ENCODE data around the gene ZNF644.

ZNF644 gene

GRCh38 chr1:91024481-91025119 lies 2.8 kb upstream of the ZNF644 start:
- Histone ChIP-seq H3K36me3 (ENCODE audit: control insufficient read depth in 1 of 2, insufficient read depth in 2 of 2, low read length in 2 of 2) (no peaks in the 10 kb centered on the region), H3K9ac (ENCODE audit: low read depth in 1 of 2, low read length in 2 of 2) (no peak overlapping the region), H3K27ac (ENCODE audit: low read depth, low read length) (no peak overlapping the region), H3K9me3 (ENCODE audit: control insufficient read depth in 1 of 2, low read length in 2 of 2) (no peaks in the 10 kb centered on the region), H3K4me3 (ENCODE audit: low read depth in 1 of 2, low read length in 2 of 2) (no peak overlapping the region), H3K27me3 (ENCODE audit: control insufficient read depth in 1 of 2, insufficient read depth in 2 of 2, low read length in 2 of 2) (no peaks in the 10 kb centered on the region), H3K4me1 (ENCODE audit: control insufficient read depth in 1 of 2, insufficient read depth in 2 of 2, low read length in 2 of 2) (peaks cover 5 to 21% of the 10 kb centered on the region in 2 donors)

- Histone ChIP-seq H3K9ac (ENCODE audit: low read depth in 1 of 2, low read length in 2 of 2) (peak overlapping the region; percentile 60 to 97), H3K4me3 (ENCODE audit: low read depth in 1 of 2, low read length in 2 of 2) (peak overlapping the region; percentile 87 to 88), H3K27me3 (ENCODE audit: control insufficient read depth in 1 of 2, insufficient read depth in 2 of 2, low read length in 2 of 2) (no peaks in the 10 kb centered on the region), H3K27ac (ENCODE audit: low read depth, low read length) (peak overlapping the region; percentile 97), H3K4me1 (ENCODE audit: control insufficient read depth in 1 of 2, insufficient read depth in 2 of 2, low read length in 2 of 2) (peaks cover 5 to 37% of the 10 kb centered on the region in 2 donors), H3K9me3 (ENCODE audit: control insufficient read depth in 1 of 2, low read length in 2 of 2) (no peaks in the 10 kb centered on the region), H3K36me3 (ENCODE audit: control insufficient read depth in 1 of 2, insufficient read depth in 2 of 2, low read length in 2 of 2) (no peaks in the 10 kb centered on the region)
Observed at GRCh38 chr1:91022518-91022929, 689 bp upstream of the ZNF644 start.

DNA sequence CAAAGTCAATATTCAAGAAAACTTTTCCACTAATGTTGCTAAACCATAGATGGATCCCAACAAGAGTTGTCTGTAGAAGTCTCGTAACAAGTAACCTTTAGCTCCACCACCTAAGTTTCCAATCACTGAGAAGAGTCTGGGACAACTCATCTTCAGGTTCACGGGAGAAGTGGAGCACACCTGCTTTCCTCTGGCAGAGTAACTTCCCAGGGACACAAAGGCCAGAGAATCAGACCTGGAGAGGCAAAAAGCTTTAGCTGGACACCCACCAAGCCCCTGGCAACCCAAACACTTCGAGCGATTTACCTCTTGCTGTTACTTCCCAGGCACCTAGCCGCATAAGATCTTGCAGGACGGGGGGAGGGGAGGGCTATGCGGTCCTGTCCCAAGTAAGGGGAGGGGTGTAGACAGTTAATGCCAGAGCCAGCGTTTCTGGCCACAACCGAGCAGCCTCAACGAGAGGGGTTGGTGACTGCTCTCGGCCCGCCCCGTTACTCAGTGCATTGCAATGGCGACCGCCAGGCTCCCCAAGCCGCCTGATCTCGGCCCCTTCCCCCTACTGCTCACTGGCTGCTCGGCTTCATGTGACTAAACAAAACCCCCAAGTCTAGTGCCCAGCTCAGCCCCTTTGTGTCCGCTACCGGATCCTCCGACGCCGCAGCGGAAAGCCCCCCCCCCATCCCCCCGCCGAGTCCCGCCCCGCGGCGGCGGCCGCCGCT lies 709 bp downstream of the ZNF644 start:
- H3K4me1 ChIP-seq (ENCODE audit: control insufficient read depth in 1 of 2, insufficient read depth in 2 of 2, low read length in 2 of 2): peaks cover 5 to 37% of the 10 kb centered on the region in 2 donors
- no peaks in the 10 kb centered on the region for H3K36me3 ChIP-seq (ENCODE audit: control insufficient read depth in 1 of 2, insufficient read depth in 2 of 2, low read length in 2 of 2)
- no peaks in the 10 kb centered on the region for H3K27me3 ChIP-seq (ENCODE audit: control insufficient read depth in 1 of 2, insufficient read depth in 2 of 2, low read length in 2 of 2)
- peak overlapping the region; percentile 60 to 76 for H3K9ac ChIP-seq (ENCODE audit: low read depth in 1 of 2, low read length in 2 of 2)
- H3K27ac ChIP-seq (ENCODE audit: low read depth, low read length): peak overlapping the region; percentile 97
- peak overlapping the region; percentile 87 to 88 for H3K4me3 ChIP-seq (ENCODE audit: low read depth in 1 of 2, low read length in 2 of 2)
- H3K9me3 ChIP-seq (ENCODE audit: control insufficient read depth in 1 of 2, low read length in 2 of 2): no peaks in the 10 kb centered on the region

DNA sequence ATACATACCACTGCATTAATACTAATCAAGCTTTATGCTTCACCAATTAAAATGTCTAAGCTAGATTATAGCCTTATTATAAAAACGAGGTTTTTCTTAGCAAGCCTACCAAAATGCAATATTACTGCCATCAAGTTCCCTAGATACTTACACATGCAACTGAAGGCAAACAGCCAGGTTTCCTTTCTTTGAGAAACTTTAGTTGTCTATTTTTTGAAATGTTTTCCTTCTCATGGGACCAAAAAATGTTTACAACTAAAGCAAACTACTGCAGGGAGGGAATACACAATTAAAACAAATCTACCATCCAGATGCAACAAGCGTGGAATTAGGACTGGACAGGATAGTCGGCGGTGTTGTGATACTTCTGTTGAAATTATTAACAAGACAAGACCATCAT lies 1.3 kb downstream of the ZNF644 start:
- H3K9ac ChIP-seq (ENCODE audit: low read depth in 1 of 2, low read length in 2 of 2): peak overlapping the region; percentile 11 to 60
- no peak overlapping the region for H3K27ac ChIP-seq (ENCODE audit: low read depth, low read length)
- H3K9me3 ChIP-seq (ENCODE audit: control insufficient read depth in 1 of 2, low read length in 2 of 2): no peaks in the 10 kb centered on the region
- H3K27me3 ChIP-seq (ENCODE audit: control insufficient read depth in 1 of 2, insufficient read depth in 2 of 2, low read length in 2 of 2): no peaks in the 10 kb centered on the region
- peak overlapping the region; percentile 87 to 88 for H3K4me3 ChIP-seq (ENCODE audit: low read depth in 1 of 2, low read length in 2 of 2)
- no peaks in the 10 kb centered on the region for H3K36me3 ChIP-seq (ENCODE audit: control insufficient read depth in 1 of 2, insufficient read depth in 2 of 2, low read length in 2 of 2)
- peaks cover 5 to 37% of the 10 kb centered on the region in 2 donors for H3K4me1 ChIP-seq (ENCODE audit: control insufficient read depth in 1 of 2, insufficient read depth in 2 of 2, low read length in 2 of 2)

GRCh38 chr1:91018006-91018405 lies 3.8 kb downstream of the ZNF644 start:
- Histone ChIP-seq H3K27ac (ENCODE audit: low read depth, low read length) (no peak overlapping the region), H3K27me3 (ENCODE audit: control insufficient read depth in 1 of 2, insufficient read depth in 2 of 2, low read length in 2 of 2) (no peaks in the 10 kb centered on the region), H3K9ac (ENCODE audit: low read depth in 1 of 2, low read length in 2 of 2) (no peak overlapping the region), H3K4me1 (ENCODE audit: control insufficient read depth in 1 of 2, insufficient read depth in 2 of 2, low read length in 2 of 2) (peaks cover 5 to 37% of the 10 kb centered on the region in 2 donors), H3K4me3 (ENCODE audit: low read depth in 1 of 2, low read length in 2 of 2) (no peak overlapping the region), H3K36me3 (ENCODE audit: control insufficient read depth in 1 of 2, insufficient read depth in 2 of 2, low read length in 2 of 2) (no peaks in the 10 kb centered on the region), H3K9me3 (ENCODE audit: control insufficient read depth in 1 of 2, low read length in 2 of 2) (no peaks in the 10 kb centered on the region)

DNA sequence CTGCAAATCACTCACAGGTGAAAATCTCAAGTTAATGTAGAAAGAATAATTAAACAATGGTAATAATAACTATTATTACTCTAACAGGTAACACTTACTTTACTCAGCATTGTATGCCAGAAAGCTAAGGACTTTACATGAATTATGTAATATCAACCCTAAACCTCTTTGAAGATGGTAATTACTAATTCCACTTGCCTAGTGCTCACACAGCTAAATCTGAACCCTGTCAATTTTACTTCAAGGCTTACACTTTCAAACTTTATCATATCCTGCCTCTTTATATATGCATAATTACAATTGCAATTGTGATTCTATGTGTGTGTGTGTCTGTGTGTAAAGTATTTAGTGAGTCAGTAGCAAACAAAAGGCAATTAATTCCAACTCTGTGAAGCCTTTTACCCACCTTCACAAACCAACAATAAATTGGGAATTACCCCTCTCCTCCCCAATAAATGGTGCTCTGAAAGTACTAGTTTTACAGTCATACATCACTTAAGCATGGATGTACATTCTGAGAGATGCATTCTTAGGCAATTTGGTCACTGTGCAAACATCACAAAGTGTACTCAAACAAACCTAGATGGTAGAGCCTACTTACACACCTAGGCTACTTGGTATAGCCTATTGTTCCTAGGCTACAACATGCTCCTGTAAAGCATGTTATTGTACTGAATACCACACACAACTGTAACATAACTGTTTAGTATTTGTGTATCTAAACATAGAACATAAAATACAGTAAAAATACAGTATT lies 5.9 kb downstream of the ZNF644 start:
- no peaks in the 10 kb centered on the region for H3K36me3 ChIP-seq (ENCODE audit: control insufficient read depth in 1 of 2, insufficient read depth in 2 of 2, low read length in 2 of 2)
- H3K27me3 ChIP-seq (ENCODE audit: control insufficient read depth in 1 of 2, insufficient read depth in 2 of 2, low read length in 2 of 2): no peaks in the 10 kb centered on the region
- no peaks in the 10 kb centered on the region for H3K9me3 ChIP-seq (ENCODE audit: control insufficient read depth in 1 of 2, low read length in 2 of 2)
- H3K4me1 ChIP-seq (ENCODE audit: control insufficient read depth in 1 of 2, insufficient read depth in 2 of 2, low read length in 2 of 2): peaks cover 0 to 33% of the 10 kb centered on the region in 2 donors
- no peak overlapping the region for H3K9ac ChIP-seq (ENCODE audit: low read depth in 1 of 2, low read length in 2 of 2)
- H3K27ac ChIP-seq (ENCODE audit: low read depth, low read length): no peak overlapping the region
- H3K4me3 ChIP-seq (ENCODE audit: low read depth in 1 of 2, low read length in 2 of 2): no peak overlapping the region

DNA sequence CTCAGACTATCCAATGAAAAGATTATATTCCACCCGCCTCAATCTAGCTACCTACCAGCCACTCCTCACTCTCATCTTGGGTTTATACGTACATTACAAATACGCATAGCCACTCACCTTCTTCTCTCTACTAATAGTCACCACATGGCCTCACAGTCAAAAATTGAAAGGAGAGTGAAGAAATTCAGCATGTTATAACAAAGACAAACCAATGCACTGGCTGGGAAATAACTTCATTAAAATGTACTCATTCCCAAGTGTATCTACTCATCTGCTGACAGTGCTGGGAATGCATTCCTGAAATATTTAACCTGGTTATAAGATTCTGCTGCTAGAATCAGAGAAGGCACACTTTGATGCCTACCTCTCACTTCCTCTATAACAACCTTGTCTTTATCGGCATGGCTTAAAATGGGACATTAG lies 6.5 kb downstream of the ZNF644 start:
- H3K4me1 ChIP-seq (ENCODE audit: control insufficient read depth in 1 of 2, insufficient read depth in 2 of 2, low read length in 2 of 2): peaks cover 0 to 28% of the 10 kb centered on the region in 2 donors

GRCh38 chr1:91014475-91014874 lies 7.4 kb downstream of the ZNF644 start:
- H3K4me3 ChIP-seq (ENCODE audit: low read depth in 1 of 2, low read length in 2 of 2): no peak overlapping the region
- H3K36me3 ChIP-seq (ENCODE audit: control insufficient read depth in 1 of 2, insufficient read depth in 2 of 2, low read length in 2 of 2): no peaks in the 10 kb centered on the region
- no peaks in the 10 kb centered on the region for H3K27me3 ChIP-seq (ENCODE audit: control insufficient read depth in 1 of 2, insufficient read depth in 2 of 2, low read length in 2 of 2)
- peaks cover 0 to 22% of the 10 kb centered on the region in 2 donors for H3K4me1 ChIP-seq (ENCODE audit: control insufficient read depth in 1 of 2, insufficient read depth in 2 of 2, low read length in 2 of 2)
- no peak overlapping the region for H3K27ac ChIP-seq (ENCODE audit: low read depth, low read length)
- no peak overlapping the region for H3K9ac ChIP-seq (ENCODE audit: low read depth in 1 of 2, low read length in 2 of 2)
- no peaks in the 10 kb centered on the region for H3K9me3 ChIP-seq (ENCODE audit: control insufficient read depth in 1 of 2, low read length in 2 of 2)

More for the DNA sequence above, 6.5 kb downstream of the ZNF644 start:
- Histone ChIP-seq H3K27me3 (ENCODE audit: control insufficient read depth in 1 of 2, insufficient read depth in 2 of 2, low read length in 2 of 2) (no peaks in the 10 kb centered on the region), H3K9ac (ENCODE audit: low read depth in 1 of 2, low read length in 2 of 2) (no peak overlapping the region), H3K36me3 (ENCODE audit: control insufficient read depth in 1 of 2, insufficient read depth in 2 of 2, low read length in 2 of 2) (no peaks in the 10 kb centered on the region), H3K4me3 (ENCODE audit: low read depth in 1 of 2, low read length in 2 of 2) (no peak overlapping the region), H3K9me3 (ENCODE audit: control insufficient read depth in 1 of 2, low read length in 2 of 2) (no peaks in the 10 kb centered on the region), H3K27ac (ENCODE audit: low read depth, low read length) (no peak overlapping the region)

- no peaks in the 10 kb centered on the region for H3K9me3 ChIP-seq (ENCODE audit: control insufficient read depth in 1 of 2, low read length in 2 of 2)
- H3K9ac ChIP-seq (ENCODE audit: low read depth in 1 of 2, low read length in 2 of 2): no peak overlapping the region
- H3K27ac ChIP-seq (ENCODE audit: low read depth, low read length): no peak overlapping the region
- H3K4me1 ChIP-seq (ENCODE audit: control insufficient read depth in 1 of 2, insufficient read depth in 2 of 2, low read length in 2 of 2): peaks cover 0 to 10% of the 10 kb centered on the region in 2 donors
- H3K4me3 ChIP-seq (ENCODE audit: low read depth in 1 of 2, low read length in 2 of 2): no peak overlapping the region
- H3K27me3 ChIP-seq (ENCODE audit: control insufficient read depth in 1 of 2, insufficient read depth in 2 of 2, low read length in 2 of 2): no peaks in the 10 kb centered on the region
- H3K36me3 ChIP-seq (ENCODE audit: control insufficient read depth in 1 of 2, insufficient read depth in 2 of 2, low read length in 2 of 2): no peaks in the 10 kb centered on the region
Observed at GRCh38 chr1:91013302-91013701, 8.5 kb downstream of the ZNF644 start.

DNA sequence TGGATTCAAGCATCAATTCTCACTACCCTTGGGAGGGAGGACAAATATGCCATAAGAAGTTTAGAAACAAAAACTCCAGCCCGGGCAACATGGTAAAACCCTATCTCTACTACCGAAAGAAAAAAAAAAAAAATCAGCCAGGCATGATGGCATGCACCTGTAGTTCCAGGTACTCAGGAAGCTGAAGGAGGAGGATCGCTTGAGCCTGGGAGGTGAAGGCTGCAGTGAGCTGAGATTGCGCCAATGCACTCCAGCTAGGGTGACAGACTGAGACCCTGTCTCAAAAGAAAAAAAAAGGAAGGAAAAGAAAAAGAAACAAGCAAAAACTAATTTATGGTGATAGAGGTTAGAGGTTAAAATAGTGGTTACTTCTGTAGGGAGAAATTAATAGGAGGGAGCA lies 9.6 kb downstream of the ZNF644 start:
- no peaks in the 10 kb centered on the region for H3K9me3 ChIP-seq (ENCODE audit: control insufficient read depth in 1 of 2, low read length in 2 of 2)
- no peaks in the 10 kb centered on the region for H3K36me3 ChIP-seq (ENCODE audit: control insufficient read depth in 1 of 2, insufficient read depth in 2 of 2, low read length in 2 of 2)
- H3K4me3 ChIP-seq (ENCODE audit: low read depth in 1 of 2, low read length in 2 of 2): no peak overlapping the region
- H3K9ac ChIP-seq (ENCODE audit: low read depth in 1 of 2, low read length in 2 of 2): no peak overlapping the region
- peaks cover 0 to 5% of the 10 kb centered on the region in 2 donors for H3K4me1 ChIP-seq (ENCODE audit: control insufficient read depth in 1 of 2, insufficient read depth in 2 of 2, low read length in 2 of 2)
- no peak overlapping the region for H3K27ac ChIP-seq (ENCODE audit: low read depth, low read length)
- no peaks in the 10 kb centered on the region for H3K27me3 ChIP-seq (ENCODE audit: control insufficient read depth in 1 of 2, insufficient read depth in 2 of 2, low read length in 2 of 2)

Data from duodenal mucosa (tissue), 2 donors.